Measurements from ENCODE around the gene STAG1.
"Not testable (repeated sequence)": the region's sequence is repeated elsewhere in the genome, so short reads cannot be mapped to it uniquely, and the experiment has no call there.

STAG1 gene

GRCh38 chr3:136404056-136404455 lies 348.1 kb downstream of the STAG1 start:
- DNase-seq (ENCODE audit: low read depth, low spot score) = no peak

DNA sequence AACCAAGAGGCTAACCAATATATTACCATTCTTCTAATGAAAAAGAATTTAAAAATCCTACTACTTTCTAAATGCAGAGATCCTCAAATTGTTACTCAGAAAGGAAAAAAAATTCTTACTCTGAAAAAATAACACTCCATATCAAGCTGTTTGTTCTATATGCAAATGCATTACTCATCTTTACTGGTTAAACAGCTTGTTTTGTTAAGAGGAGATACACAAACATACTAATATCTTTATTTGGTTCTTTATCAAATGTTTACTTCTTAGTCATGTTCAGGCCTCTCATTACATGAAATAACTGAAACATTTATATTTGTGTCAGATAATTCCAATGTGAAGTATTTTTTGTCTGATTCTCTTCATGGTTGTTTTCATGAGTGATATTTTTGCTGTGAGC lies 355.3 kb downstream of the STAG1 start:
- DNase-seq (ENCODE audit: low read depth, low spot score) = no peak

GRCh38 chr3:136390574-136390973 lies 361.6 kb downstream of the STAG1 start:
- no peak for DNase-seq (ENCODE audit: low read depth, low spot score)

- DNase-seq (ENCODE audit: low read depth, low spot score) = no peak
Measured at GRCh38 chr3:136387031-136387430, 365.1 kb downstream of the STAG1 start.

GRCh38 chr3:136385457-136385856 lies 366.7 kb downstream of the STAG1 start:
- no peak for DNase-seq (ENCODE audit: low read depth, low spot score)

DNA sequence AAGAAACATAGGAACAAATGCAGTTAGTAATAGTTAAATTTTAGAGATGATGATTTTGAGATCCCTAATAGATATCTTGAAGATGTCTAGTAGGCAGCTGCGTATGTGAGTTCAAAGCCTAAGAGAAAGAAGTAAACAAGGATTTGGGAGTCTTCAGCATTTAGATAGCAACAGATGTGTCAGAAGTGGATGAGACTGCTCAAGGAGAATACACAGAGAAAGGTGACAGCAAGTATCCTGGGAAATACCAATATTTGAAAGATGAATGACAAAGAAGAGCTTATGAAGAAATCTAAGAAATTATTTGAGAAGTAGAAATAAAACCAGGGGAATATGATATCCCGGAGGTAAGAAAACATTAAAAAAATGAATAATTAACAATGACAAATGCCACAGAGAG lies 371.1 kb downstream of the STAG1 start:
- no peak for DNase-seq (ENCODE audit: low read depth, low spot score)

GRCh38 chr3:136380530-136380929 lies 371.6 kb downstream of the STAG1 start:
- no peak for DNase-seq (ENCODE audit: low read depth, low spot score)

GRCh38 chr3:136378011-136378410 lies 374.2 kb downstream of the STAG1 start:
- DNase-seq (ENCODE audit: low read depth, low spot score) = no peak

- no peak for DNase-seq (ENCODE audit: low read depth, low spot score)
Measured at GRCh38 chr3:136377508-136377907, 374.7 kb downstream of the STAG1 start.

- not testable (repeated sequence) for DNase-seq (ENCODE audit: low read depth, low spot score)
Measured at GRCh38 chr3:136375800-136376199, 376.4 kb downstream of the STAG1 start.

DNA sequence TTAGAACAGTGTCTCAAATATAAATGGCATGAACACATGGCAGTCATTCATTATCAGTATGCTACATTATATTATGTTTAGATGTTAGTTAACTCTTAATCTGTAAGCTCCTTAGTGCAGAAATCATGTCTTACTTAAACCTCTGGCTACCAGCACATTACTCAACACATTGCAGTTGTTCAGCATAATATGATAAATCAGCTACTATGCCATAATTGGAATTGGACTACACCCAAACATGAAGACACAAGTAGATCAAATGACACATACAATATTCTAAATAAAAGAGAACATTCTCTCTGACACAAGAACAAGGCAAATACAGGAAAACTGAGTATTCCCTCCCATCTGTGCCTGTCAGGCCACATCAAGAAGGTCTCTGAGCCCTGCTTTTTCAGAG lies 385.9 kb downstream of the STAG1 start:
- no peak for DNase-seq (ENCODE audit: low read depth, low spot score)

DNA sequence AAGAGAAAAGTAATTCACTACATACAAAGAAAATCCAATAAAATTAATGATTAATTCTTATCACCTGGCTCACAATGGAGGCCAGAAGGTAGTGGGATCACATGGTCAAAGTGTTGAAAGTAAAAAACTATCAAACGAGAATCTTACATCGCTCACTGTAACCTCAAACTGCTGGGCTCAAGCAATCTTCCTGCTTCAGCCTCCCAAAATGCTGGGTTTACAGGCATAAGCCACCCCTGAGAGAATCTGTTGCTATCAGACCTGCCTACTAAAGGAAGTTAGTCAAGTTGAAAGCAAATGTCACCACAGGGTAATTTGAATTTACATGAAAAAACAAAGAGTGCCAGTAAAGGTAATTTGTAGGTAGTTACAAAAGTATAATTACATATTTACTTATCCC lies 398.7 kb downstream of the STAG1 start:
- DNase-seq (ENCODE audit: low read depth, low spot score) = no peak

GRCh38 chr3:136351905-136352304 lies 400.3 kb downstream of the STAG1 start:
- no peak for DNase-seq (ENCODE audit: low read depth, low spot score)

DNA sequence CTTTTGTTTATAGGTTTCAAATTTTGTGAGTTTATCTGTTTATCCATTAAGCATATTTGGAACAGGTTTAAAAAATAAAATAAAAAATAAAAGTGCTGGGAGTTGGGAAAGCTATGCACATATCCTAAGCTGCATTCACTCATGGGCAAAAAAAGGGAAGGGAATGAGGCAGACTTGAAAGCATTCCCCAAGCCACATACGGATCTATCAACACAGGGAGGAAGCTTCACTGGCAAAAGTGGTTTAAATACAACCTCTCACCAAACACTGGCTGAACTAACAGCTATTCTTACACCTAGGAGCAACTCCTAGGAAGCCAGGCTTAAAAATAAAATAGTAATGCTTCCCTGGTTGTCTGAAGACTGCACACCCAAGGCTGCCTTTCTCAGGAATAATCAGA lies 400.8 kb downstream of the STAG1 start:
- no peak for DNase-seq (ENCODE audit: low read depth, low spot score)

DNA sequence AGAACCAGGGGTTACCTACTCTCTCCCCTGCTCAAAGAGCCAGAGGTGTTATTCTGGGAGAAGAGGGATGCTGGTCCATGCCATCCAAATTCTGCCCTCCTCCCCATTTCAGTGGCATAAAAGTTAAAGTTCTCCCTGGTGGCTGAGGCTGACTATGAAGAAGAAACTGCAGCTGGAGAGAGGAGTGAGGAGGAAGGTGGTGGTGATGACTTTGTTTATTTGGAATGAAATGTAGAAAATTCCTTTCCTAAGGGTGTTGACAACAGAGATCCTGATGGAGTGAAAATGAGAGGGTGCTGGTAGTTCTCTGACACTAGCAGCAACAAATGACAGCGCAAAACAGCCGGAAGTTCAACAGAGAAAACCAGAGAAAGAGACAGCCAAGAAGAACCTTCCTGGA lies 401.6 kb downstream of the STAG1 start:
- DNase-seq (ENCODE audit: low read depth, low spot score) = no peak

DNA sequence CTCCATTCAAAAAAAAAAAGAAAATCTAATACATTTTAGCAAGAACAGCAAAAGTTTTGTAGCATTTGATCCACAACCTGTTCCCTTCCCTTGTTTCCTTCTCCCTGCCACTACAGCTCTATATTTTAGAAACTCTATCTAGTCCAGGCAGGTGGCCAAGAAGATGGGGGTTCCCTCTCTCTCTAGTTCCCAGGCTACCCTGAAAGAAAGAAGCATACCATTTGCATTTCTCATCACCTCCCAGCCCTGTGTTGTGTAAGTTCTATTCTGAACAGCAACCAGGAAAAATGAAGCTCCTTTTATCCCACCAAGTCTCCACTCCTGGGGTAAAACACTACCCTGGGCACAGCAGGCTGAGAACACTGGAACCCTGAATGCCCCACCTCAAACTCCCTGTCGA lies 402.0 kb downstream of the STAG1 start:
- DNase-seq (ENCODE audit: low read depth, low spot score) = peak; percentile 47

- no peak for DNase-seq (ENCODE audit: low read depth, low spot score)
Measured at GRCh38 chr3:136346486-136346885, 405.7 kb downstream of the STAG1 start.

DNA sequence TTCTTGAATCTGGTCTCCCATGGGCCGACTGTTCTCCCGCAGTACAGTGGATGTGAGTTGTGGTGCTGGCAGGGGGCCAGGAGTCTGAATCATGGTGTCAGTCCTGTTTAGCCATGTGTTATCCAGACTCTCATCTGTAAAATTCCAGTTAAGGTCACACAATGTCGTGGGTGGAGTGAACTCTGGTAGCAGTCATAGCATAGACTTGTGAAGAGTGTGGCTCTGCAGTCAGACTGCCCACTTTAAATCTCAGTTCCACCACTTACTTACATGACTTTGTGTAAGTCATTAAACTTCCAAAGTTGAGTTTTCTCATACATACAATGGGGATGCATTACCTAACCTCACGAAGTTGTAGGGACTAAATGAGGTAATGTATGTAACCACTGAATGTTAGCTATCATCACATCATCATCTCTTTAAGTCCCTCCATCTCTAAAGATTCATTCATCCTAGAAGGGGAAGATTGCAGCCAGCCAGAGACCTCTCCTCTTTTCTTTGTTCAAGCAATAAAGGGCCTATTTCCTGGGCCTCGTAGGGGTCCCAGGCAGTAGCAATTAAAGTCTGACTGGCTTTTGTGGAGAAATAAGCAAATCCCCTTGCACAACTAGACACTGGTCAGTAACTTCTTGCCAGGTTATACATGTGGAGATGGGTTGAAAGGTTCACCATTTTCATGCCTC lies 408.2 kb downstream of the STAG1 start:
- DNase-seq (ENCODE audit: low read depth, low spot score) = peak; percentile 72

- DNase-seq (ENCODE audit: low read depth, low spot score) = no peak
Measured at GRCh38 chr3:136343446-136343845, 408.7 kb downstream of the STAG1 start.

- no peak for DNase-seq (ENCODE audit: low read depth, low spot score)
Measured at GRCh38 chr3:136336329-136337100, 415.7 kb downstream of the STAG1 start.

- not testable (repeated sequence) for DNase-seq (ENCODE audit: low read depth, low spot score)
Measured at GRCh38 chr3:136334726-136335125, 417.5 kb downstream of the STAG1 start.

DNA sequence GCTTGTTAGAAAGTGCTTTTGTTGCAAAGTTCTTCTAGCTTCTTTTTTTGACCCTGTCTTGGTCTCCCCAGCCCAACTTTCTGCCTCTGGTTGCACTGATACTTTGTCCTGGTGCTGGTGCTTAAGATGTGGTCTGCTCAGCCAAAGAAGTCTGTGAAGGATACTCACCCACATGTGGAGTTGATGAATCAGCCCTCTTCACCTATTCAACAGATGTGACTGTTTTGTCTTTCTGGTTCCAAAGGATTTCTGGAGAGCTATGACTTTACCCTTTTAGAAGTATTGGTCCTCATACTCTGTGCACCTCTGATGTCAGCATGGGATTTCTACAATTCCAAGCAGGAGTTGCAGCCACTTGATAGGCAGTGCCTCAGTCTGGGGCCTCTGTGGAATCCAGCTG lies 418.0 kb downstream of the STAG1 start:
- no peak for DNase-seq (ENCODE audit: low read depth, low spot score)

DNA sequence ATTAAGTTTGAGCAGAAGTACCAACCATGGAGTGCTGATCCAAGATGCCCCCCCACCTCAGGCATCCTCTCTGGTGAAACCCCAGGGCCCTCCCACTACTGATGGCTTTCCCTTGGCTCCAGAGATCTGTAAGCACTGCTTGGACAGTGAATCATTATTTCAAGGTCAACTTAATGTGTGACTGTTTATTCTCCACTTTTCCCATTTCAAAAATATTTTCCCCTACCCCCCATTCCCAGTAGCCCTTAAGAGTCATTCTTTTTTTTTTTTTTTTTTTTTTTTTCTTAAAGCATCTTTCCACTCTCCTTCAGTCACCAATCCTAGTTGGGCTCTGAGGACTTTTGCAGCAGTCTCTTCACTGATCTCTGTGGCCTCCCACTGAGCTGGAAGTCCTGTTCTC lies 419.4 kb downstream of the STAG1 start:
- DNase-seq (ENCODE audit: low read depth, low spot score) = no peak

Data from smooth muscle cell of the brain vasculature (primary cell).